Endothelial cell of umbilical vein (primary cell): ENCODE results near the gene KCNMA1. TPM values are rescaled to one million over a fixed set of nuclear protein-coding genes. Genes with fewer than 3 reads are reported as not detected.

Source experiments
- BruUV-seq: library from RNA; stranded (reverse); fragments of 400-500 nt; replicated peaks from 2 replicates; lab custom pipeline; 2021; lab: Mats Ljungman, UMichigan
- CTCF ChIA-PET: fragments of 300-600, 350-600 bp; sonication (Branson Sonifier 250); formaldehyde crosslinking; loops from one replicate; lab custom pipeline; 2021; ENCODE audit warnings: antibody characterized with exemption, inconsistent platforms; lab: Charles Lee
- POLR2A ChIA-PET: fragments of 300-600, 350-600 bp; sonication (Branson Sonifier 250); formaldehyde crosslinking; loops from one replicate; lab custom pipeline; 2021; ENCODE audit warnings: antibody characterized with exemption, inconsistent platforms; lab: Charles Lee
- DNase-seq: peaks from one replicate; pipeline ENCODE4 v3.0.0-alpha.2; 2011; ENCODE audit warnings: low read depth, low spot score
- FAIRE-seq: peaks from 2 replicates; lab custom pipeline; 2011; peaks lifted over from hg19 to GRCh38; lab: Jason Lieb, UNC
- H2AFZ ChIP-seq: 2 replicates; pipeline ENCODE4 v1.6.0; 2012; ENCODE audit warnings: low read depth, low read length, control low read depth, inconsistent platforms
- H3K27ac ChIP-seq: 2 replicates; pipeline ENCODE4 v1.5.1; 2011; ENCODE audit warnings: low read depth, mild to moderate bottlenecking, control low read depth, low read length, moderate library complexity; ENCODE audit not compliant: insufficient read depth
- H3K27me3 ChIP-seq, 2 experiments: 2 replicates each; pipeline versions ENCODE4 v1.6.0 to v1.6.1; 2011; ENCODE audit warnings: low read length in 2 of 2, mixed read lengths in 1 of 2; ENCODE audit not compliant: control insufficient read depth in 2 of 2, insufficient read depth in 2 of 2
- H3K36me3 ChIP-seq, 2 experiments: 2 replicates in 1 of 2; 3 replicates in 1 of 2; pipeline ENCODE4 v1.5.1; 2011; ENCODE audit warnings: low read length in 2 of 2, mild to moderate bottlenecking in 1 of 2, moderate library complexity in 1 of 2; ENCODE audit not compliant: control insufficient read depth in 2 of 2, insufficient read depth in 2 of 2; ENCODE audit errors: extremely low read depth in 1 of 2
- H3K4me1 ChIP-seq: 3 replicates; pipeline ENCODE4 v1.5.1; 2011; ENCODE audit warnings: mild to moderate bottlenecking, low read length; ENCODE audit not compliant: control insufficient read depth, insufficient read depth; ENCODE audit errors: extremely low read depth
- H3K4me2 ChIP-seq: 2 replicates; pipeline ENCODE4 v1.6.1; 2011; ENCODE audit warnings: low read length, control low read depth, mixed read lengths; ENCODE audit not compliant: insufficient read depth
- H3K4me3 ChIP-seq, 3 experiments: fragments of 200-600 bp in 1 of 3; sonication (generic), shearing (Covaris generic) in 1 of 3; replicated peaks in 1 of 3; 2 replicates each; pipeline ENCODE4 v1.5.1; 2011 to 2016; ENCODE audit warnings: control low read depth in 3 of 3, low read length in 3 of 3, mild to moderate bottlenecking in 2 of 3, inconsistent platforms in 1 of 3, low read depth in 1 of 3, moderate library complexity in 1 of 3; ENCODE audit not compliant: insufficient read depth in 1 of 3
- H3K79me2 ChIP-seq: 2 replicates; pipeline ENCODE4 v1.6.0; 2012; ENCODE audit warnings: low read length, inconsistent platforms; ENCODE audit not compliant: control insufficient read depth, insufficient read depth
- H3K9ac ChIP-seq: replicated peaks from 2 replicates; pipeline ENCODE3; 2011; ENCODE audit warnings: low read length, control low read depth; ENCODE audit not compliant: insufficient read depth; ENCODE audit errors: extremely low read depth
- H3K9me1 ChIP-seq: replicated peaks from 3 replicates; pipeline ENCODE4 v1.6.0; 2011; ENCODE audit warnings: mild to moderate bottlenecking, low read length; ENCODE audit not compliant: control insufficient read depth, insufficient read depth; ENCODE audit errors: extremely low read depth
- H3K9me3 ChIP-seq: replicated peaks from 2 replicates; pipeline ENCODE4 v1.5.1; 2012; ENCODE audit warnings: low read length, inconsistent platforms; ENCODE audit not compliant: control insufficient read depth, insufficient read depth
- H4K20me1 ChIP-seq: replicated peaks from 2 replicates; pipeline ENCODE3; 2011; ENCODE audit warnings: mild to moderate bottlenecking, low read length; ENCODE audit not compliant: control insufficient read depth, insufficient read depth; ENCODE audit errors: extremely low read depth
- EZH2 ChIP-seq: IDR thresholded peaks from 2 replicates; pipeline ENCODE4 v1.6.1; 2012; ENCODE audit warnings: borderline replicate concordance, low read depth, mild to moderate bottlenecking, moderate library complexity, low read length, inconsistent platforms; ENCODE audit not compliant: severe bottlenecking
- FOS ChIP-seq: IDR thresholded peaks from 2 replicates; pipeline ENCODE4 v1.6.1; 2011; ENCODE audit warnings: mild to moderate bottlenecking, low read length, moderate library complexity, borderline replicate concordance; ENCODE audit not compliant: insufficient read depth
- GATA2 ChIP-seq: IDR thresholded peaks from 2 replicates; pipeline ENCODE4 v1.7.0; 2011; ENCODE audit warnings: low read depth, mild to moderate bottlenecking, moderate library complexity, mixed read lengths, low read length; ENCODE audit not compliant: insufficient read length, insufficient read depth
- JUN ChIP-seq: IDR thresholded peaks from 2 replicates; pipeline ENCODE4 v1.6.1; 2011; ENCODE audit warnings: borderline replicate concordance, low read depth; ENCODE audit not compliant: insufficient read length, insufficient read depth
- MYC ChIP-seq: IDR thresholded peaks from one replicate; pipeline ENCODE4 v1.6.1; 2011; ENCODE audit warnings: mild to moderate bottlenecking, low read depth, low read length
- POLR2A ChIP-seq: IDR thresholded peaks from 2 replicates; pipeline ENCODE4 v1.6.1; 2012; ENCODE audit warnings: low read depth, mild to moderate bottlenecking, control low read depth, low read length
- POLR2AphosphoS5 ChIP-seq: IDR thresholded peaks from 2 replicates; pipeline ENCODE4 v1.6.1; 2012; ENCODE audit warnings: low read depth, mild to moderate bottlenecking, control low read depth, low read length, moderate library complexity; ENCODE audit not compliant: insufficient read depth
- dilution Hi-C: fragments of 300-500 bp; cut with MboI; formaldehyde crosslinking; loops from one replicate; pipeline ENCODE4 v1.15.0; 2019; ENCODE audit warnings: low sequenced_read_pairs; ENCODE audit not compliant: extremely low pct_ligation_motif_present
- intact Hi-C: fragments of 100-400 bp; cut with micrococcal nuclease; formaldehyde crosslinking; loops from one replicate; pipeline ENCODE4 v1.10.0; 2022
- polyA plus RNA-seq, 4 experiments: library from polyadenylated mRNA; depleted of rRNA in 3 of 4; stranded (reverse) in 3 of 4; unstranded in 1 of 4; fragments of >200 nt; gene quantifications; 2 replicates each; pipeline versions ENCODE4 v1.2.1 to v1.2.3, GENCODE V29; 2011 to 2012; ENCODE audit warnings: missing spikeins in 1 of 4
- total RNA-seq: library from RNA; stranded (reverse); gene quantifications from 2 replicates; pipeline ENCODE4 v1.2.3, GENCODE V29; 2021
- TF ChIP-seq, protein P1 (sequence below), 2 donors: IDR thresholded peaks; 1 replicate in 1 of 2; 2 replicates in 1 of 2; pipeline ENCODE4 v1.5.1; 2011; ENCODE audit warnings: low read length in 2 of 2, mild to moderate bottlenecking in 2 of 2, moderate library complexity in 2 of 2, control low read depth in 1 of 2, inconsistent platforms in 1 of 2, low read depth in 1 of 2; ENCODE audit not compliant: insufficient read depth in 1 of 2; ENCODE audit errors: extremely low read depth in 1 of 2
- TF ChIP-seq, protein P2 (sequence below): IDR thresholded peaks from 2 replicates; pipeline ENCODE4 v1.6.1; 2011; ENCODE audit not compliant: insufficient read depth, insufficient read length

Gene KCNMA1
- total and polyA plus RNA-seq, 2 donors (not counting 3 experiments of a cell fraction or from before 2014, with no cell fraction given): 0.10 to 0.82 TPM

DNA sequence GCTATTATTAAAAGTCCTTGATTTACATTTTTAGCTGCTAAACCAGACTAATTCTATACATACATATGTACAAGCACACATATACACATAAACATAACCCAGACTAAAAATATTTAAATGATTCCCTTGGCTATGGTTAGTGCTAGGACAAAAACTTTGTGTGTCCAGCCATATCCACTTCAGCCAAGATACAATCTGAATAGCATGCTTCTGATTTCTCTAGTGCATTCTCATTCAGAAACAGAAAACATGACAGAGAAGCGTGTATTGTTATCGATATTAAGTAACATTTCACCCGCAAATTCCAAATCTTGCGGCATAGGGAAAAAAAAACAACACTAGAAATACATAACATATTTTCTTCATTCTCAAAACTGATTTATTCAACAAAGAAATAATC is 569.3 kb downstream of the KCNMA1 start:
- BruUV-seq: no TSS peak
- dilution Hi-C loops: no loop called here
- no peaks in the 10 kb centered on the region for H3K9me3 ChIP-seq
- CTCF ChIA-PET: no interaction called here
- DNase-seq (no peak), FAIRE-seq (no peak)
- H3K4me1 ChIP-seq: no peaks in the 10 kb centered on the region
- H3K4me3 ChIP-seq: no peak overlapping the region
- H3K4me2 ChIP-seq: no peak overlapping the region
- no peaks in the 10 kb centered on the region for H4K20me1 ChIP-seq
- H2AFZ ChIP-seq: no peak overlapping the region
- no peaks in the 10 kb centered on the region for H3K36me3 ChIP-seq
- no peaks in the 10 kb centered on the region for H3K79me2 ChIP-seq
- no peak overlapping the region for H3K27ac ChIP-seq
- POLR2A ChIA-PET: no interaction called here
- H3K27me3 ChIP-seq: no peaks in the 10 kb centered on the region
- no peaks in the 10 kb centered on the region for H3K9me1 ChIP-seq
- intact Hi-C loops: no loop called here
- H3K9ac ChIP-seq: no peak overlapping the region
- TF ChIP-seq MYC (no peak), GATA2 (no peak)
- TF ChIP-seq, protein P1, sequence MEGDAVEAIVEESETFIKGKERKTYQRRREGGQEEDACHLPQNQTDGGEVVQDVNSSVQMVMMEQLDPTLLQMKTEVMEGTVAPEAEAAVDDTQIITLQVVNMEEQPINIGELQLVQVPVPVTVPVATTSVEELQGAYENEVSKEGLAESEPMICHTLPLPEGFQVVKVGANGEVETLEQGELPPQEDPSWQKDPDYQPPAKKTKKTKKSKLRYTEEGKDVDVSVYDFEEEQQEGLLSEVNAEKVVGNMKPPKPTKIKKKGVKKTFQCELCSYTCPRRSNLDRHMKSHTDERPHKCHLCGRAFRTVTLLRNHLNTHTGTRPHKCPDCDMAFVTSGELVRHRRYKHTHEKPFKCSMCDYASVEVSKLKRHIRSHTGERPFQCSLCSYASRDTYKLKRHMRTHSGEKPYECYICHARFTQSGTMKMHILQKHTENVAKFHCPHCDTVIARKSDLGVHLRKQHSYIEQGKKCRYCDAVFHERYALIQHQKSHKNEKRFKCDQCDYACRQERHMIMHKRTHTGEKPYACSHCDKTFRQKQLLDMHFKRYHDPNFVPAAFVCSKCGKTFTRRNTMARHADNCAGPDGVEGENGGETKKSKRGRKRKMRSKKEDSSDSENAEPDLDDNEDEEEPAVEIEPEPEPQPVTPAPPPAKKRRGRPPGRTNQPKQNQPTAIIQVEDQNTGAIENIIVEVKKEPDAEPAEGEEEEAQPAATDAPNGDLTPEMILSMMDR (IDR thresholded peaks at IDR 0.05; ENCODE audit: extremely low read depth in 1 of 2, insufficient read depth in 1 of 2, low read depth in 1 of 2, low read length in 2 of 2): no peak

DNA sequence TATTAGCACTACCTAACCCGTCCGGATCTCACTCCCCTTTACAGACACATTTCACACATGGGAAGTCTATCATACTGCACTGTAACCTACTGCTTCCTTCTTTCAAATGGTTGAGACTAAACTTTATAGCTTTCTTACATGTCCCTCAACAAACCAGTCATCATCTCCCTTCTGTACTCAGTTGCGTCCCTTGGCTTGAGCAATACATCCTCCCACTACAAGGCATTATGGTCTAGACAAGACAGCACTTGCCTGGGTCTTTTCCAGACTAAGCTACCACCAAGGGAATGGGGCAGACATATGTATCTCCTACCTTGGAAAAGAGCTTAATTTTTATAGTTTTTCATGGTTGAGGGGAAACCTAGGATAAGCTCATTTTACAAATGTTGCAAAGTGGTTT is 575.2 kb downstream of the KCNMA1 start:
- no peaks in the 10 kb centered on the region for H3K79me2 ChIP-seq
- CTCF ChIA-PET: interaction anchor here (1.0 kb wide), 1 partner anchor 24 kb away, joined by 5 read pairs; no protein-coding TSS in a partner anchor
- POLR2A ChIA-PET: no interaction called here
- dilution Hi-C loops (no loop called here), intact Hi-C loops (no loop called here)
- no peaks in the 10 kb centered on the region for H3K9me3 ChIP-seq
- H3K27me3 ChIP-seq: no peaks in the 10 kb centered on the region
- no peak overlapping the region for H3K9ac ChIP-seq
- DNase-seq (no peak), FAIRE-seq (no peak)
- no peak overlapping the region for H2AFZ ChIP-seq
- H3K4me1 ChIP-seq: no peaks in the 10 kb centered on the region
- TF ChIP-seq POLR2AphosphoS5 (no peak), FOS (no peak), MYC (no peak), EZH2 (no peak), POLR2A (no peak), GATA2 (no peak), JUN (no peak)
- TF ChIP-seq, protein P2, sequence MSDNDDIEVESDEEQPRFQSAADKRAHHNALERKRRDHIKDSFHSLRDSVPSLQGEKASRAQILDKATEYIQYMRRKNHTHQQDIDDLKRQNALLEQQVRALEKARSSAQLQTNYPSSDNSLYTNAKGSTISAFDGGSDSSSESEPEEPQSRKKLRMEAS: no peak
- TF ChIP-seq, protein P1 (IDR thresholded peaks at IDR 0.05; ENCODE audit: extremely low read depth in 1 of 2, insufficient read depth in 1 of 2, low read depth in 1 of 2, low read length in 2 of 2): no peak
- H3K4me3 ChIP-seq: no peak overlapping the region
- no peak overlapping the region for H3K27ac ChIP-seq
- H3K4me2 ChIP-seq: no peak overlapping the region
- no peaks in the 10 kb centered on the region for H3K36me3 ChIP-seq
- BruUV-seq: no TSS peak
- no peaks in the 10 kb centered on the region for H3K9me1 ChIP-seq
- H4K20me1 ChIP-seq: no peaks in the 10 kb centered on the region
